Fibroblast of peridontal ligament (primary cell): Measurements from ENCODE around the gene DOCK2.

ENCODE experiments used
- DNase-seq: peaks from one replicate; pipeline ENCODE4 v3.0.0-alpha.2; 2010; ENCODE audit errors: extremely low read depth

Gene DOCK2

GRCh38 chr5:169988206-169988605 lies 351.1 kb downstream of the DOCK2 start:
- DNase-seq, result no peak

GRCh38 chr5:169988947-169989346 lies 351.9 kb downstream of the DOCK2 start:
- no peak for DNase-seq

DNA sequence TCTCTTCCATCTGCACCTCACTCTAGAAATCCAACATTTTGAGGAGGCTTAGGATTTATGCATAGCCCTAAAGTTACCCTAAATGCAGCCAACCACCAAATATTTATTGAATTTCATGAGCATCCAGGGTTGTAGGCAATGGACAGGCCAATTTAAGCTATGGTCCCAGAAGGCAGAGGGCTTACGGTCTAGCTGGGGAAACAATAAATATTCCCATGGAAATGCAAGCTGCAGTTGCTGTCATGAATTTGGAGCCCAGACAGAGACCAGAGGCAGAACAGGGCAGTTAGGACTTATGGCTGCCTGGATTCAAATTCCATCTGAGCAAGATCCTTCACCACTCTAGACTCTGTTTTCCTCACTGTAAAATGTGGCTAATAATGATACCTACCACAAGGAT lies 352.3 kb downstream of the DOCK2 start:
- no peak for DNase-seq

DNA sequence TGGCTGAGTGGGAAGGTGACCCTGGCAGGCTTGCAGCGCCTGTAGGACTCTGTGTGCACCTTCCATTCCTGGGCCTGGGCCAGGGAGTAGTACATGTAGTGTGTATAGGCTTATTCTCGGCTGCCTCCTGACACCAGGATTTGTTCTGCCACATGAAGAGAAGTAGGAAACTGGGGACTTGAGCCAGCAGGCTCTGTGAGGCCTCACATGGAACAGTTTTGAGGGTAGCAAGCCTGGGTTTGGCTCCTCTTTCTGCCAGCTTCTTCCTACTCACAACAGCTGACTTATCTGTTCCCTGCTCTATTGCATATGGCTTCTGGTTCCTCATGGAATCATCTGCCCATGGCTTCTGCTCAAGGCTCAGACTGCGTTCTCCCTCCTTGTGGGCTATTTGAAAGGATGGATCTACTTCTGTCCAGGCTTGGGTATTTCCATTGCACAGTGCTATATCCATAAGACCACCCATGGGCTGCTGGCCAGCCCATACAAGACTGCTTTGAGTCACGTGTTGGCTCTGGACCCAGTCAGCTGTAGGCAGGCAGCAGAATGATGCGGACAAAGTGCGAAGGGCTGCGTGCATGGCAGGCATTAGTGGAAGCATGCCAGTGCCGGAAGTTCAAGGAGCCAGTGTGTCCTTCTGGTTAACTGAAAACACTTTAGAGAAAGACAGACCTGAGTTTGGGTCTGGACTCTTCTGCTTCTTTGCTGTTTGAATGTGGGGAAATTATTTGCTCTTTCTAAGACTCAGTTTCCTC lies 354.2 kb downstream of the DOCK2 start:
- DNase-seq, result no peak

GRCh38 chr5:169992789-169993484 lies 355.9 kb downstream of the DOCK2 start:
- no peak for DNase-seq

- no peak for DNase-seq
Observed at GRCh38 chr5:169993485-169993790, 356.4 kb downstream of the DOCK2 start.

GRCh38 chr5:169997798-169998197 lies 360.7 kb downstream of the DOCK2 start:
- no peak for DNase-seq

- no peak for DNase-seq
Observed at GRCh38 chr5:169999621-170000020, 362.5 kb downstream of the DOCK2 start.

- DNase-seq, result no peak
Observed at GRCh38 chr5:170000155-170000554, 363.1 kb downstream of the DOCK2 start.

GRCh38 chr5:170006021-170006420 lies 368.9 kb downstream of the DOCK2 start:
- DNase-seq, result no peak

DNA sequence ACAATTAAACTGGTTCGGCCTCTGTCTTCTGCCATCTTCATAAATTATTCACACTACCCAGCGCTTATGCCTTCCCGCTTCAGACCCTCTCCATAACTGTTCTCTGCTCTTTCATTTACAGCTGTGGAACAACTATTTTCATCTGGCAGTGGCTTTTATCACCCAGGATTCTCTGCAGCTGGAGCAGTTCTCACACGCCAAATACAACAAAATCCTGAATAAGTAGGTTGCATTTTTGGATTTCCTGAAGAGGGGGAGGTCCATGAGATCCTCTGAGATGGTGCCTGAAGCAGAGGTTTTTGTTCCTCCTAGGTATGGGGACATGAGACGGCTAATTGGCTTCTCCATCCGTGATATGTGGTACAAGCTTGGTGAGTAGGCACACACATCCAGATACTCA lies 371.3 kb downstream of the DOCK2 start:
- no peak for DNase-seq

DNA sequence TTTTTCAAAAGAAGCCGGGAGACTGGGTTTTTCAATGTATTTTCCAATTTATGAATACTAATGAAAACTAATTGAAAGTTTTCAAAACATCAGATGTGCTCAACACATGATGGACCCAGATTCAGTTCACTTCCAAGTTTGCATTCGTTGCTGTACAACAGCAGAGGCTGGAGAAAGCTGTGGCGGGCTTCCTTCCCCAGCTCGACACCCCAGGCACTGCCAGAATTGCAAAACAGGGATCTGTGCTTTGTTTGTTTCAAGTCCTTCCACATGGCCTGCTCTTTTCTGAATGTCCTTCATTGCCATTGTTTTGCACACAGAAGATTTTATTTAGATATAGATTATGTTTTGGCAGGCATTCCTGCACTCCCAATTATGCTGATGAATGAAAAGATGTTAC lies 373.5 kb downstream of the DOCK2 start:
- no peak for DNase-seq

DNA sequence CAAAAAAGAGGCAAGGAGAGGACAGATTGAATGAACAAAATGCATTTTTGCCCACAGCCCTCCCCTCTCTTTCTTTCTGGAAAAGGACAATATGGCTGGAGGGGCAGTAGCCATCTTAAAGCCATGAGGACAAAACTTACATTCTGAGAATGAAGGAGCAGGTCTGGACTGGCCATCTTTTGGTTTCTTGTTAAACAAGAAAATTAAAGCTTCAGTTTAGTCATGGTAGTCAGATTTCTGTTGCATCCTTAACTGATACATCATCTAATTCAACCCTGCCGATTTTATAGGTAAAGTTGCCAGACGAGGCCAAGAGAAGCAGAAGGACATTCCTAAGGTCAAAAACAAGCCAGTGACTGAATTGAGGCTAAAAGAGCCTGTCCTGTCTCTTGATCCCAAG lies 374.7 kb downstream of the DOCK2 start:
- no peak for DNase-seq

DNA sequence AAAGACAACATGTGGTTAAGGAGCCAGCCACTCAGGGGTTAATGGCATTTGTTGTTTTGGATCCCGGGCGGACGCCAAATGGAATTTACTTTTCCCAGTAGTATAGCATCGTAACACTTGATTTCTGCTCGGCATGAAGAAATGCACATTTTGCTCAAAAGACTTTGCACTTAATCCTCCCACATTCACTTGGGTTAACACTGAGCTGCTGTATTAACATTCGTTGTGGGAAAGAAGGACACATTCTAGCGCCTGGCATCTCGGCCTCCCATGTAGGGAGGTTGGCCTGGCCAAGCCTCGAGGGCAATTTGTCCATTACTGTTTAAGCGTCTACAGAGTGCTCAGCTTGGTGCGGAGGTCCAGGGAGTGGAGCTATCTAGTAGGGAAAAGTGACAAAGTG lies 375.5 kb downstream of the DOCK2 start:
- DNase-seq, result no peak

DNA sequence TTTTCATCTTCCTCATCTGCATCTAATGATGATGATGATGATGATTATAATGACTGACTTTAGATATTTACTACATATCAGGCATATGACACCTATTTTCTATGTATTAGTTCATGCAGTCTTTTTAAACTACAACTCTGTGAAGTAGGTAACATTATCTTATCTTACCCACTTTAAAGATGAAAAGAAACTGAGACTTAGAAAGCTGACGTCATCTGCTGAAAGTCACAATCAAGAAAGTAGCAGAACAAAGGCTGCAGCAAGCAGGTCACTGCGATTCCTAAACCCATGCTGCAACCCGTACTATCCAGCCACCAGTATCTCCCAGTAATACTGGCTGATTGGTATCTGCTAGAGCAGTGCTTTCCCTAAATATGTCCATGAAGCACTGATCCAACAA lies 383.3 kb downstream of the DOCK2 start:
- no peak for DNase-seq

DNA sequence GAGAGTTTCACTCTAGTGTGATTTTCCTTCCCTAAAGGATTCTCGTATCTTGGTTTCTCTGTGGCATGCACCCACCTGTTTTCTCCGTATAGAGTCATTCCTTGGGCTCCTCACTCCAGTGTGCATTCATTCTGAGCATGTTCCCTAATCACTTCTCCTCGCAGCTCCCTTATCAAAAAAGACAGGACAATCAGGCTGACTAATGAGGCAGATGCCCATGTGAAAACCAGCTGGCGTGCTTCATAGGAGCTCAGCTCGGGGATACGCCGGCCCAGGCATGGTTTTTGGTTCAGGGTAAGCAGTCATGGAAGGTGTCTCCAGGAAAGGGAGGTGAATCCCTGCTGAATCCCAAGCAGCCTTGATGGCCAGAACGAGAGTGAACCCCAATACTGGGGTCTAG lies 384.4 kb downstream of the DOCK2 start:
- no peak for DNase-seq

GRCh38 chr5:170025853-170026252 lies 388.8 kb downstream of the DOCK2 start:
- no peak for DNase-seq

DNA sequence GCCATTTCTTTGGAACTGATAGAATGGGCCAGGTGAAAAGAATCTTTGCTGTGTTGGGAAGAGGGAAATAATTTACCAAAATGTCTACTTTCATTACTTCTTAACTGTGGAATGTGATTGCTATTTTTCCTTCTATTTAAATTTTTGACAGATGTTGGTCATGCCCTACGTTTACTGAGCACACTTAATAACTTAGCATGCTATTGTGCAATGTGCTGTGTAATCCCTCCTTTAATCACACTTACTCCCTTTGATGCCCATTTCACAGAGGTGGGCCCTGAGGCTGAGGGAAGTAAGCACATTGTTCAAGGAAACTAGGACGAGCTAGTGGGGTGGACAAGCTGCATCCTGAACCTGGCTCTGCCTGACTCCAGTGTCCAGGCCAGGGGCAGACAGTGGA lies 391.0 kb downstream of the DOCK2 start:
- no peak for DNase-seq

- DNase-seq, result no peak
Observed at GRCh38 chr5:170034231-170034630, 397.2 kb downstream of the DOCK2 start.

- DNase-seq, result no peak
Observed at GRCh38 chr5:170038241-170038640, 401.2 kb downstream of the DOCK2 start.

DNA sequence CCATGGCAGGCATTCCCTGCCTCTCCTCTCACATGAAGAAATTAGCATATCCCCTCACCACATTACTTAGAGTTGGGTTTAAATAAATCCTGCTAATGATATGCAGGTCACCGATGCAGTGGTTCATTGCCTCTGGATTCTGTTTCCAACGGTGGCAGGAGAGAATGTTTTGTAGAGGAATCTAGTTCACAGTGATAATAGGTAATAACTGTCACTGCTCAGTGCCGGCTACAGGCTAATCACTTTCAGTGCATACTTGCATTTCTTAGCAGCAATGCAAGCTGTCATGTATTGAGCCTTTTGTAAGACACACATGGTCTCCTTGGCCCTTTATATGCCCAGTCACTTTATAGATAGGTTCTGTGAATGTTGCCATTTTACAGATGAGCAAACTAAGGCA lies 402.8 kb downstream of the DOCK2 start:
- no peak for DNase-seq

GRCh38 chr5:170046241-170046640 lies 409.2 kb downstream of the DOCK2 start:
- DNase-seq, result no peak

GRCh38 chr5:170049713-170050112 lies 412.6 kb downstream of the DOCK2 start:
- no peak for DNase-seq

GRCh38 chr5:170053896-170054295 lies 416.8 kb downstream of the DOCK2 start:
- DNase-seq, result no peak
